ENCODE data around the gene LRRK2.
"Not testable (repeated sequence)": the region's sequence is repeated elsewhere in the genome, so short reads cannot be mapped to it uniquely, and the experiment has no call there.

Gene LRRK2

DNA sequence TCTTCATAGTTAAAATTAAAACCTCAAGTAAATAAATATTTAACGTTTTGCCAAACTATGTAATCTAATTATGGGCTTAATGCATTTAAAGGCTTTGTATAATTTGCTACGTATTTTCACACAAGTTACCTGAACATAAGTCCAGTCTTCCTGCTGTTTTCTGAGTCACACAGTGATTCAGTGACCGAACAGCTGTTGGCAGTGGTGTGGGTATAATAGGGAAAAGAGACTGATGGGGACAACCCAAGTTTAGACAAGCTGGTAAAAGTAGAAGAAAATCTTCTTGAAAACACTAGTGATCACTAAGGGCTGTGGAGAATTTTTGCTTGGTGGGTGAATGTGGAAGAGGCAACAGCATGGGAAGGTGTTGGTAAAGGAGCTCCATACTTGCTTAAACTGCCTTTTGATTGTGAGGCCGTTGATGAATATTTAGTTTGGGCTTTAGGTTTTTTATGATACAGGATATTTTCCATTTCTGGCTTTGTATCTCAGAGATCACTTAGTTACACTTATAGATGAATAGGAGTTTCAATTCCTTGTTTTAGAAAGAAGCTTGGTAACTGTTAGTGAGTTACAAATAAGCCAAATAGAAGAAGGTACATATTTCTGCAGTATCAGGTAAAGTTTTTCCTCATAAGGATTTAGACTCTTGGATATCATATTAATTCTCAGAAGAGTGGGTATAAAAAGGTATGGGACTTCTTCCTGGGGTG, 23.9 kb downstream of the LRRK2 start:
- H3K9ac ChIP-seq (ENCODE audit: insufficient read length) = no peak overlapping the region

DNA sequence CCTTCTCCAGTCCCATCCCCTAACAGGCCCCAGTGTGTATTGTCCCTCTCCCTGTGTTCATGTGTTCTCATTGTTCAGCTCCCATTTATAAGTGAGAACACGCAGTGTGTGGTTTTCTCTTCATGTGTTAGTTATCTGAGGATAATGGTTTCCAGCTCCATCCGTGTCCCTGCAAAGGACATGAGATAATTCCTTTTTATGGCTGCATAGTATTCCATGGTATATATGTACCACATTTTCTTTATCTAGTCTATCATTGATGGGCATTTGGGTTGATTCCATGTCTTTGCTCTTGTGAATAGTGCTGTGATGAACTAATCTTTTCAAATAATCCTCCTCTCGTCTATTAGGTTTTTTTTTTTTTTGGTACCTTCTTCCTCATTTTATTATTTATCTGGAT, 25.9 kb downstream of the LRRK2 start:
- DNase-seq (ENCODE audit: low read depth, low spot score); H3K9me3 ChIP-seq (ENCODE audit: low read depth, low read length); H3K4me3 ChIP-seq; H3K36me3 ChIP-seq (ENCODE audit: insufficient read depth, low read length); H3K27ac ChIP-seq; H3K9ac ChIP-seq (ENCODE audit: insufficient read length): not testable (repeated sequence)

More for the DNA sequence above, 23.9 kb downstream of the LRRK2 start:
- Histone ChIP-seq H3K36me3 (ENCODE audit: insufficient read depth, low read length) (no peaks in the 10 kb centered on the region), H3K4me3 (no peak overlapping the region), H3K27ac (no peak overlapping the region), H3K9me3 (ENCODE audit: low read depth, low read length) (no peaks in the 10 kb centered on the region)
- no peak for DNase-seq (ENCODE audit: low read depth, low spot score)
- TF ChIP-seq POLR2AphosphoS5 (IDR thresholded peaks at IDR 0.05; ENCODE audit: borderline replicate concordance, low read depth, low read length) (no peak), FOXP2 (optimal IDR thresholded peaks at IDR 0.05; ENCODE audit: control extremely low read depth, extremely low read length, insufficient read depth) (no peak)

DNA sequence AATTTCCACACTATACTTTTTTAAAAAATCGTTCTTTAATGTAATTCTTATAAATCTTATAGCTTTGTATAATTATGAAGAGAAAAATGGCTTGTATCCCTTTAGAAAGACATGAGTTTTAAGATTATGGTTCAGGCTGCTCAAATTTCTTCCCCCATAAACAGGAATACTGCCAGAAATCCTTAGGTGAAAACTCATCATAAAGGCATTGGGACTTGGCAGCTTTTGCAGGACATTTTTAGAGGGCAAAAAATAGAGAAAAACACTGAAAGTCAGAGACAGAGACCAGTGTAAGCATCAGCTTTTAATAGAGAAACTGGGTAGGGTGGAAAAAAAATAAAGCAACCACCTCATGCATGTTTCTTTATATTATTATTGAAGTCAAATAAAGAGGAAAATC, 29.1 kb downstream of the LRRK2 start:
- H3K36me3 ChIP-seq (ENCODE audit: insufficient read depth, low read length) = no peaks in the 10 kb centered on the region
- TF ChIP-seq EZH2 (IDR thresholded peaks at IDR 0.05) (no peak), POLR2AphosphoS5 (IDR thresholded peaks at IDR 0.05; ENCODE audit: borderline replicate concordance, low read depth, low read length) (no peak), FOXP2 (optimal IDR thresholded peaks at IDR 0.05; ENCODE audit: control extremely low read depth, extremely low read length, insufficient read depth) (no peak)
- no peaks in the 10 kb centered on the region for H3K9me3 ChIP-seq (ENCODE audit: low read depth, low read length)
- no peak for DNase-seq (ENCODE audit: low read depth, low spot score)
- no peak overlapping the region for H3K9ac ChIP-seq (ENCODE audit: insufficient read length)
- no peak overlapping the region for H3K27ac ChIP-seq
- no peak overlapping the region for H3K4me3 ChIP-seq

DNA sequence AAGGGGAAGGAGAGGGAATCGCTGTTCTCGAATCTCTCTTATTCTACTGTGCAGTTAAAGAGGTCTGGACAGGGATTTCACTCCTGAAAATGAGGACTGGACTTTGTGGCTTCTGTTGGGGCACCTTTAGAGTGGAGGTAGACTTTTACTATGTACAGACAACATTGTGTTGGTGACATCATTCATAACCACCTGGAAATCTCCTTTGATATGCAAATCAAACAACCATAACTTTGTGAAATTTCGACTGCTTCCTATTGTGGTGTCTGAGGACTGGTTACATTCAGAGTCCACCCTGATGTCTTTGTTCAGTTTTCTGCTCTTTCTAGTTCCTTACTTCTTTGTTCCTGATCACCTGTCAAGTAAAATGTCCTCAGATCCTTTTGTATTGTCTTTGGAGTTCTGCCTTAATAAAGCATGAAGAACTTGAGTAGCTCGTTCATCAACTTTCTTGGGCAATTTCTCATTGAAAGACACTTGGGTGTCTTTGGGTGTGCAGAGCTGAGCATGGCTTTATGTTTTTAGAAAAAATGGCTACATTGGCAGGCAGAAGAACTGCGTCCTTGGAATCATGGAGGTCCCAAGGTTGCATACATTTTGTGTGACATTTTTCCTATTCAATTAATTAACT, 29.8 kb downstream of the LRRK2 start:
- Histone ChIP-seq H3K27ac (no peak overlapping the region), H3K4me3 (no peak overlapping the region)

DNA sequence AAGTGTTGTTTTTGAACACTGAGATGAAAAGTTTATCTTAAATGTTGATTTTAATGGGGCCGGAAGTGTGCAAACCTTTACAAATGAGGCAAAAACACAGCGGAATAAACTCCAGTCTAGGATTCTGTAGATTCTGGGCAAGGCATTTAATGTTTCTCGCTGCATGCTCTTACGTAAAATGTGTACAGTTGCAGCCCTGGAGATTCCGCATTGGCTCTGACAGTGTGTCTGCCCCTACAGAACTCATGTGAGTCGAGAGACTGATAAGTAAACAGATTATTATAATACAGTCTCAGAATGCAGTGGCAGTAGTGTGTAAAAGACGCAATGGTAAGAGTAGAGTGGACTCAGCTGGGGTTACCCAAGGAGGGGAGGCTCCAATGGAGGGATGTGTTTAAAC, 33.6 kb downstream of the LRRK2 start:
- H3K27ac ChIP-seq = no peak overlapping the region
- TF ChIP-seq EZH2 (IDR thresholded peaks at IDR 0.05) (no peak), POLR2AphosphoS5 (IDR thresholded peaks at IDR 0.05; ENCODE audit: borderline replicate concordance, low read depth, low read length) (no peak), FOXP2 (optimal IDR thresholded peaks at IDR 0.05; ENCODE audit: control extremely low read depth, extremely low read length, insufficient read depth) (no peak)
- H3K9ac ChIP-seq (ENCODE audit: insufficient read length) = no peak overlapping the region
- DNase-seq (ENCODE audit: low read depth, low spot score) = no peak
- no peak overlapping the region for H3K4me3 ChIP-seq
- no peaks in the 10 kb centered on the region for H3K36me3 ChIP-seq (ENCODE audit: insufficient read depth, low read length)
- H3K9me3 ChIP-seq (ENCODE audit: low read depth, low read length) = no peaks in the 10 kb centered on the region

More for the DNA sequence above, 29.8 kb downstream of the LRRK2 start:
- DNase-seq (ENCODE audit: low read depth, low spot score) = no peak
- TF ChIP-seq FOXP2 (optimal IDR thresholded peaks at IDR 0.05; ENCODE audit: control extremely low read depth, extremely low read length, insufficient read depth) (no peak), POLR2AphosphoS5 (IDR thresholded peaks at IDR 0.05; ENCODE audit: borderline replicate concordance, low read depth, low read length) (no peak)
- no peak overlapping the region for H3K9ac ChIP-seq (ENCODE audit: insufficient read length)
- H3K36me3 ChIP-seq (ENCODE audit: insufficient read depth, low read length) = no peaks in the 10 kb centered on the region
- H3K9me3 ChIP-seq (ENCODE audit: low read depth, low read length) = no peaks in the 10 kb centered on the region

DNA sequence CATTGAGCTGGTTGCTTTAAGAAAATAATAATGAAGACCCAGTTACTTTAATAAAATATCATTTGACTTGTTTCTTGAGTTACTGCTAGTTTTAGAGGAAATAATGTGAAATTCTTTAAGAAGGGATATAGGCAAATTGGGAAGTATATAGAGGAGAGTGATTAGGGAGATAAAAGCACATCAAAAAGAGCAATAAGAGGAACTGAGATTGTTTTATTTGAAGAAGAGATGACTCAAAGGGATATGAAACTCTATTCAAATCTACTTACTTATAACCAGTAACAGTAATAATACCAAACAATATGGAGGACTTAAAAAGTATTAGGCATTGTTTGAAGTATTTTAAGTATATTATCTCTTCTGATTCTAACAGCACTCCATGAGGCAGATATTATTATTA, 37.1 kb downstream of the LRRK2 start:
- Histone ChIP-seq H3K9me3 (ENCODE audit: low read depth, low read length) (no peaks in the 10 kb centered on the region), H3K4me3 (no peak overlapping the region), H3K36me3 (ENCODE audit: insufficient read depth, low read length) (no peaks in the 10 kb centered on the region), H3K9ac (ENCODE audit: insufficient read length) (no peak overlapping the region), H3K27ac (no peak overlapping the region)
- no peak for DNase-seq (ENCODE audit: low read depth, low spot score)
- no peak for TF ChIP-seq POLR2AphosphoS5 (IDR thresholded peaks at IDR 0.05; ENCODE audit: borderline replicate concordance, low read depth, low read length)

DNA sequence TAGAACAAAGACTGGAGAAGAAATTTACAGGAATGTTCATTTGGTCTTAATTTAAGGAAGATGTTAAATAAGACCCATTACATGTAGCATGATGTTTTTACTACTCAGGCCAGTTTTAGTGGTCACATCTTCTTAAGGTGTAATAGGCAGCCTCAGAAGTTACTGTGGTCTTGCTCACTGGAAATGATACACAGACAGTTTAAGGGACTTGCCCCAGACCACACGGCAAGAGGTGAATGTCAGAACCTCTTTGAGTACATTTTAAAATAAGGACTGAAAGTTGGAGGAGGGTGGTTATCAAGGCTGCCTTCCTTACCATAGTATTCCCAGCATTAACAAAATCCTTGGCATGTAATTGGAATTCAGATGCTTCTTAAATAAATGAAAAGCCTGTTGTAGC, 37.9 kb downstream of the LRRK2 start:
- H3K36me3 ChIP-seq (ENCODE audit: insufficient read depth, low read length) = no peaks in the 10 kb centered on the region
- H3K27ac ChIP-seq = no peak overlapping the region
- no peak for DNase-seq (ENCODE audit: low read depth, low spot score)
- no peak overlapping the region for H3K4me3 ChIP-seq
- no peak for TF ChIP-seq FOXP2 (optimal IDR thresholded peaks at IDR 0.05; ENCODE audit: control extremely low read depth, extremely low read length, insufficient read depth)
- TF ChIP-seq EZH2 (IDR thresholded peaks at IDR 0.05) = no peak
- TF ChIP-seq POLR2AphosphoS5 (IDR thresholded peaks at IDR 0.05; ENCODE audit: borderline replicate concordance, low read depth, low read length) = no peak
- no peak overlapping the region for H3K9ac ChIP-seq (ENCODE audit: insufficient read length)
- no peaks in the 10 kb centered on the region for H3K9me3 ChIP-seq (ENCODE audit: low read depth, low read length)

DNA sequence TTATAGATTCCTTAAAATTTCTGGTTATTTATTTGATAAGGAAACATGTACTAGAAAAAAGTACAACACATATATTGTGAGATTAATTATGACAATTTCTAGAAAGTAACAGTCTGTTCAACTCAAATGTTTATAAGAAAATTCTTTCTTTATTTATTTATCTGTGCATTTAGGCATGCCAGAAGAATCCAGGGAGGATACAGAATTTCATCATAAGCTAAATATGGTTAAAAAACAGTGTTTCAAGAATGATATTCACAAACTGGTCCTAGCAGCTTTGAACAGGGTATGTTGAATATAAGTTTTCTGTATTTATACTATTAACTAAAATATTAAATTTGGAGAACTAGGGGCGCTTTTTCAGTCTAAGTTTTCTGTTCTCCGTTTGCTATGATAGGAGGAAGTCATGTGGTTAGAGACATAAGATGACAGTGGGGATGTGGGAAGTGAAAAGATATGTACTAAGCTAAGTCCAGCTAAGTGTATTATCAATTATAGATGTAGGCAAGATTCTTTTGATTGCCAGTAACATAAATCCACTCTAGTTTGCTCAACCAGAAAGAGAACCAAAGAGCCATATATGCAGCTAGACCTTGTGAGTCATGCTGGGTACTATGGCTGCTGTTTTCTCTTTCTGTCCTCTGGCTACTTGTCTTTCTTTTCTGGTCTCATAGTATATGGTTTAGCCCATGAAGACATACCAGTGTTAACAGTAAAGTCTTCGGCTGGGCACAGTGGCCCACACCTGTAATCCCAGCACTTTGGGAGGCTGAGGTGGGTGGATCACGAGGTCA, 39.0 kb downstream of the LRRK2 start:
- H3K9me3 ChIP-seq (ENCODE audit: low read depth, low read length) = no peaks in the 10 kb centered on the region
- DNase-seq (ENCODE audit: low read depth, low spot score) = no peak
- TF ChIP-seq POLR2AphosphoS5 (IDR thresholded peaks at IDR 0.05; ENCODE audit: borderline replicate concordance, low read depth, low read length) (no peak), FOXP2 (optimal IDR thresholded peaks at IDR 0.05; ENCODE audit: control extremely low read depth, extremely low read length, insufficient read depth) (no peak), EZH2 (IDR thresholded peaks at IDR 0.05) (no peak)
- no peak overlapping the region for H3K4me3 ChIP-seq
- no peaks in the 10 kb centered on the region for H3K36me3 ChIP-seq (ENCODE audit: insufficient read depth, low read length)
- H3K9ac ChIP-seq (ENCODE audit: insufficient read length) = no peak overlapping the region
- no peak overlapping the region for H3K27ac ChIP-seq
